ENCODE data around the gene SLC25A4.
"Not testable (repeated sequence)": the region's sequence is repeated elsewhere in the genome, so short reads cannot be mapped to it uniquely, and the experiment has no call there.

The SLC25A4 gene

GRCh38 chr4:185142912-185143600 lies at the start of gene SLC25A4:
SLC25A4 (plus strand) TSS chr4:185143266; CDS start chr4:185143373, 107 bp downstream.
- DNase-seq, result peak; percentile 22

GRCh38 chr4:185093603-185094002 lies 49.5 kb upstream of the SLC25A4 start:
- no peak for DNase-seq

- DNase-seq, result no peak
These were observed 46.9 kb upstream of the SLC25A4 start for GRCh38 chr4:185096032-185096653.

- no peak for DNase-seq
These were observed 44.6 kb upstream of the SLC25A4 start for GRCh38 chr4:185098474-185098873.

- DNase-seq, result no peak
These were observed 43.9 kb upstream of the SLC25A4 start for GRCh38 chr4:185099024-185099682.

DNA sequence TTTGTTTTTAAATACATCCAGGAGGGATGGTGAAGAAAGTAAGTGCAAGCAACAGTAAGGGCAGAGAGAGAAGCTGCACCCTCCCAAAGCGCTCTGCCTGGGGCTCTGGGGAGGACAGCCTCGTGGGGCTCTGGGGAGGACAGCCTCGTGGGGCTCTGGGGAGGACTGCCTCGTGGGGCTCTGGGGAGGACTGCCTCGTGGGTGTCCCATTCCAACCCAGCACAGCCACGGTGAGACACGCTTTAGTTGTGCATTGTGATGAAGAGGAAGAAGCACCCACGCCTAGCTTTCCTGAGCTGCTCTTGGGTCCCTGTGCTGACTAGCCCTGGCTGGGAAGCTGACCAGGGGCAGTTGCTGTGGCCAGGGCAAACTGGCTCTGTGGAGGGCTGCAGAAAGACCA lies 43.1 kb upstream of the SLC25A4 start:
- DNase-seq, result no peak

DNA sequence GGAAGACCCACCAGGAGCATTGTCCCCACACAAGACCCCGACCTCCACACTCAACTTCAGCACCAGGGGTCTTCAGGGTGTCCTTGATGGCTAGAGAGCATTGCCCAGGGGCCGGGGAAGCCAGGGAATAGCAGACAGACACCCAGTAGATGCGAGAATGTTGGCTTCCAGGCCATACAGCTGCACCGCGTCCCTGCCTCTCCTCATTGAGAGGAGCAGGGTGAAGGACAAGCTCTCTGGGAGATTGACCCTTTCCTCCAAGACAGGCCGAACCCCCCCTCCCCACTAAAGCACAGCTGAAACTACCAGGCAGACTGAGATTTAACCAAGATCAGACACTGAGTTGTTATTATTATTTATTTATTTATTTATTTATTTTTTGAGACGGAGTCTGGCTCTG lies 42.6 kb upstream of the SLC25A4 start:
- no peak for DNase-seq

DNA sequence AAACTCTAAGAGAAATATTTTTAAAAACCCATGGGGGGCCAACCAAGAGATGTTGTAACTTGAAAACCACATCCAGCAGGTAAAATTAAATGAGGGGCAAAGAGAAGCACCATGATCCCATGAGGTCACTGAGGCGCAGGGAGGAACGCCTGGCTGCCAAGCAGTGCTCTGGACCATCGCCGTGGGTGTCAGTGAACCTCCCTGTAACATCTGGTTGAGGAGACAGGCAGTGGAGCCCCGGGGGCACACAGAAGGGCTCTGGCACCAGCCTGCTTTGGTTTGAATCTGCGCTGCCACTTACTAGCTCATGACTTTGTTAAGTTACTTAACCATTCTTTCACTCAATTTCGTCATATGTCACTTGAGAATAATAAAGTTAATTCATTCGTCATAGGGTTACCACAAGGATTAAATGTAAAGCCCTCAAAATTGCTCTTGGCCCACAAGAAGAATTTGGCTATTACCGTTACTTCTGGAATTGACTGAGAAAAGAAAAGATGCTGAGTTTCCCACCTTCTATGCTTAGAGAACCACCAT lies 41.6 kb upstream of the SLC25A4 start:
- peak; percentile 60 for DNase-seq

- DNase-seq, result no peak
These were observed 38.3 kb upstream of the SLC25A4 start for GRCh38 chr4:185104733-185105132.

- no peak for DNase-seq
These were observed 36.7 kb upstream of the SLC25A4 start for GRCh38 chr4:185106353-185106752.

DNA sequence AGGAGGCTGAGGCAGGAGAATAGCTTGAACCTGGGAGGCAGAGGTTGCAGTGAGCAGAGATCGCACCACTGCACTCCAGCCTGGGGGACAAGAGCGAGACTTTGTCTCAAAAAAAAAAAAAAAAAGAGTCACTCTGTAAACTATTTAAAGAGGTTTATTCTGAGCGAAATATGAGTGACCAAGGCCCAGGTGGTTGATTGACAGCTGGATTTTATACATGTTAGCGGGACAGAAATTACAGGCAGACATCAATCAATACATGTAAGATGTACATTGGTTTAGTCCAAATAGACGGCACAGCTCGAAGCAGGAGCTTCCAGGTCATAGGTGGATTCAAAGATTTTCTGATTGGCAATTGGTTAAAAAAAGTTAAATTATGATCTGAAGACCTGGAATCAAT lies 35.5 kb upstream of the SLC25A4 start:
- not testable (repeated sequence) for DNase-seq

DNA sequence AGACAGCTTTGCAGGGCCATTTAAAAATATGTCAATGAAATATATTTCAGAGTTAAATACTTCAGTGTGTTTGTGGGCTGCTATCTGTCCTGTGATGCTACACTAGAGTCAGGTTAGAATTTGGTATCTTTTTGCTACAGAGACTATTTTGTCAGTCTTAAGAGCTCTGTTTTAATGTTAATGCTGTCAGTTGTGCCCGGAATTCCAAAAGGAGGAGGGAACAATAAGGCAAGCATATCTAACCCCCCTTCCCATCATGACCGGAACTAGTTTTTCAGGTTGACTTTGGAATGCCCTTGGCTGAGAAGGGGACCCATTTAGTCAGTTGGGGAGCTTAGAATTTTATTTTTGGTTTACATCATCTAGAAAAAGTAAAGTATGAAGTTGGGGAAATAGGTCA lies 34.9 kb upstream of the SLC25A4 start:
- no peak for DNase-seq

GRCh38 chr4:185108669-185109068 lies 34.4 kb upstream of the SLC25A4 start:
- DNase-seq, result no peak

- no peak for DNase-seq
These were observed 33.3 kb upstream of the SLC25A4 start for GRCh38 chr4:185109736-185110135.

DNA sequence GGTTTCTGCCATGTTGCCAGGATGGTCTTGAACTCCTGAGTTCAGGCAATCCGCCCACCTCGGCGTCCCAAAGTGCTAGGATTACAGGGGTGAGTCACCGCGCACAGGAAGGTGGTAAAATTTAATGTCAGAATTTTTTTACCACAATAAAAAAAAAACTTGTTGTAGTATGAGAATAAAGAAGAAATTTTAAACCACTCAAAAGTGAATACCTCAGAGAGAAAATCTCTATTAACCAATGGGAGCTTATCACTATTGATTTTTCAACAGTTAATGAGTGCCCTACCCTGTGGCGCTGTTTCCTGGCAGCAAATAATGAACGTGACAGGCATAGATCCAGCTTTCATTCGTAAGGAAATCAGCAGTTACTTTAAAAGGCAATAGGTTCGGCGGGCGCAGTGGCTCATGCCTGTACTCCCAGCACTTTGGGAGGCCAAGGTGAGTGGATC lies 32.7 kb upstream of the SLC25A4 start:
- no peak for DNase-seq

DNA sequence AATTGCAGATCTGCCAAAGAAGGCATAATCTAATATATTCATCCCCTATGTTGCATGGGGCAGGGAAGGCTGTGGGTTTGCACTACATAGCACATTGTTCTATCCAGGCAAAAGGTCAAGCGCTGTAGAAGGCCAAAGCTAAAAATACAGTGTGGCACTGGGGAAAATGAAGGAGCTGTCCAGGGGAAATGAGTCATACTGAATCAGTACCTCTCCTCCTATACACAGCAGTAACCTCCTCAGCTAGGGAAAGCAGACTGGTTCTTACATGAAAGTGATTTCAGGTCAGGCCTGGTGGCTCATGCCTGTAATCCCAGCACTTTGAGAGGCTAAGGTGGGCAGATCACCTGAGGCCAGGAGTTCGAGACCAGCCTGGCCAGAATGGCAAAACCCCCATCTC lies 31.0 kb upstream of the SLC25A4 start:
- DNase-seq, result peak; percentile 33

DNA sequence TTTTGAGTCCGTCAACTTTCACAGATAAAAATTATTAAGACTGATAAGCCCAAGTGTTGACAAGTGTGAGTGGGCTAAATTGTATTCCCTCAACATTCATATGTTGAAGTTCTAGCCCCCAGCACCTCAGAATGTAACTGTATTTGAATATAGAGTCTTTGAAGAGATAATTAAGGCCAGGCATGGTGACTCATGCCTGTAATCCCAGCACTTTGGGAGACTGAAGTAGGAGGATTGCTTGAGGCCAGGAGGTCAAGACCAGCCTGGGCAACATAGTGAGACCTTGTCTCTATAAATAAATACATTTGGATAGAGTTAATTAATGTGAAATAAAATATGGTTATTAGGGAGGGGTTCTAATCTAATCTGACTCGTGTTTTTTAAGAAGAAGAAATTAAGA lies 29.7 kb upstream of the SLC25A4 start:
- DNase-seq, result no peak

DNA sequence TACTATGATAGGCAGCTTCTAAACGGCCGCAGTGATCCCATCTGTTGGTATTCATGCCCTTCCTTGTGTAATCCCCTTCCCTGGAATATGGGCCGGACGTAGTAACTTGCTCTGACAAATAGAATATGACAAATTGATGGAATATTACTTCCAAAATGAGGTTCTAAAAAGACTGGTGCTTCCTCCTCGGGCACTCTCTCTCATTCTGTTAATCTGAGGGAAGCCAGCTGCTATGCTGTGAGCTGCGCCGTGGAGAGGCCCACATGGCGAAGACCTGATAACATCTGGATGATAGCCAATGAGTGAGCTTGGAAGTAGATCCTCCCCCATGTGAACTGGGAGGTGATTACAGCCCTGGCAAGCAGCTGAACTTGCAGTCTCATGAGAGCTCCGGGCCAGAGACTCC lies 27.2 kb upstream of the SLC25A4 start:
- no peak for DNase-seq

GRCh38 chr4:185117300-185117934 lies 25.6 kb upstream of the SLC25A4 start:
- no peak for DNase-seq

DNA sequence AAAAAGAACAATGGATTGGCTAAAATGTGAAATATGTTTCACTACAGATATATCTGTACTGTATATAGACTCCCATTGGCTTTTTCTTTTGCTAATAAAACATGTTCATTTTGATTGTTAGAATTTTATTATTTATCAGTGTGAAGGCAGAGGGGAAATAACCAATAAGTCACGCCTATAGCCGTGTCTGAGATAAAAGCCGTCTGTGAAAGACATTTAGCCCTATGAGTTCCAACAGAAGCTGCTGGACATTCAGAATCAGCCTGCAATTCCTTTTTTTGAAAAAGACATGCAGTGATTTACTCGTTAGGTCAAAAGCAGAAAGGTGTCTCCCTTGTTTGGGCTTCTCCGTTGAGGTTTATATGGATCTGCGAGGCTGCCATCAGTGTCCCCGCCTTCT lies 24.2 kb upstream of the SLC25A4 start:
- DNase-seq, result no peak

- not testable (repeated sequence) for DNase-seq
These were observed 23.6 kb upstream of the SLC25A4 start for GRCh38 chr4:185119467-185119866.

DNA sequence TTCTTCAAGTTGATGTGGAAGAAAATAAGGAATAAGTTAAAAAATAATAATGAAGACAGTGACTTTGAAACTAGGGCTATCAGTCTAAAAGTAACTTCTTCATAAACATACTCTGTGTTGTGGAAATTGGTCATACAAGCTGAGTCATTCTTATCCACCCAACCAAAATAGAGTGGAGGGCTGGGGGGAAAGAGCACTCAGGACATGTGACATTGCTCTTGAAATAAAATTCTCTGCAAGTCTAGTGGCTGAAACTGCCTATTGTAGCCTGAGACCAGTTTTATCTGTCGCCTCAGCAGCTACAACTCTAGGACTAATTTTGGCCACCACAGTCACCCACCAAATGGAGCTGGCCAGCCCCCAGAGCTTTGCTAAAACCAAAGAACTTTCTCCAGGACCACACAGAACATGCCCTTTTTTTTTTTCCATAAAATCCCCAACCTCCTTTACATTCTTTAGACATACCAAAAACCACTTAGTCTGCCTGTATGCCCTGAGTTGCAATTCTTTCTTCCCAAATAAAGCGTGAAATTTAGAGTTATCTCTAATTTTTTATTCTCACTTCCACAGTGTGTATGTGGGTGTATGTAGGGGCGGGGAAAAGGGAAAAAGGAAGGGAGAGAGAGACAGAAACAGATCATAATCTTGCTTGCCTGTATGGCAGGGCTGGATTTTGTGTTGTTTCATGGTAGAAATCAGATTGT lies 23.0 kb upstream of the SLC25A4 start:
- DNase-seq, result no peak

GRCh38 chr4:185120631-185120946 lies 22.5 kb upstream of the SLC25A4 start:
- no peak for DNase-seq
